ENCODE results near the gene CMC2. TPM values are rescaled to one million over a fixed set of nuclear protein-coding genes. Genes with fewer than 3 reads are reported as not detected.

CMC2 gene
- total RNA-seq, 2 experiments from 2014 or later = 89.1 to 99.8 TPM

DNA sequence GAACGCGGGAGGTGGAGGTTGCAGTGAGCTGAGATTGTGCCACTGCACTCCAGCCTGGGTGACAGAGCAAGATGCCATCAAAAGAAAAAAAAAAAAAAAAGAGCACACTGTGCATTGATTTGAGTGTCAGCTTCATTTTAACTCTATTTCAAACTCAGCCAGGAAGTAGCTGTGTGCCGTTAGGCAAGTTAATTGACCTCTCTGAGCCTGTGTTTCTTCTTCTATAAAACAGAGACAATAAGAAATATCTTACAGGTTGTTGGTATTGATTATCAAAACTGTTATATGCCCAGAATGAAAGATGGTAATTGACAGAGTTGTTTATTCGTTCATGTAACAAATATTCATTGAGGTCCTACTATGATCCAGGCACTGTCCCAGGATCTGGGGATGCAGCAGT, 83.3 kb downstream of the CMC2 start:
- H3K4me1 ChIP-seq (ENCODE audit: insufficient read depth, low read length, poor library complexity, severe bottlenecking) = no peaks in the 10 kb centered on the region

More for the DNA sequence above, 83.3 kb downstream of the CMC2 start:
- POLR2A ChIA-PET = no interaction called here
- no peak overlapping the region for H2AFZ ChIP-seq (ENCODE audit: low read length)
- intact Hi-C loops (cut with micrococcal nuclease; ENCODE audit: unreplicated experiment) = no loop called here
- H3K4me2 ChIP-seq (ENCODE audit: low read length) = no peak overlapping the region
- no peaks in the 10 kb centered on the region for H3K9me2 ChIP-seq (ENCODE audit: insufficient read depth, low read length)
- no peak overlapping the region for H3K27ac ChIP-seq (ENCODE audit: low read depth, low read length, poor library complexity, severe bottlenecking)
- no peak for TF ChIP-seq EZH2phosphoT487 (IDR thresholded peaks at IDR 0.05; ENCODE audit: borderline replicate concordance, low read depth, low read length)
- TF ChIP-seq, protein P1, sequence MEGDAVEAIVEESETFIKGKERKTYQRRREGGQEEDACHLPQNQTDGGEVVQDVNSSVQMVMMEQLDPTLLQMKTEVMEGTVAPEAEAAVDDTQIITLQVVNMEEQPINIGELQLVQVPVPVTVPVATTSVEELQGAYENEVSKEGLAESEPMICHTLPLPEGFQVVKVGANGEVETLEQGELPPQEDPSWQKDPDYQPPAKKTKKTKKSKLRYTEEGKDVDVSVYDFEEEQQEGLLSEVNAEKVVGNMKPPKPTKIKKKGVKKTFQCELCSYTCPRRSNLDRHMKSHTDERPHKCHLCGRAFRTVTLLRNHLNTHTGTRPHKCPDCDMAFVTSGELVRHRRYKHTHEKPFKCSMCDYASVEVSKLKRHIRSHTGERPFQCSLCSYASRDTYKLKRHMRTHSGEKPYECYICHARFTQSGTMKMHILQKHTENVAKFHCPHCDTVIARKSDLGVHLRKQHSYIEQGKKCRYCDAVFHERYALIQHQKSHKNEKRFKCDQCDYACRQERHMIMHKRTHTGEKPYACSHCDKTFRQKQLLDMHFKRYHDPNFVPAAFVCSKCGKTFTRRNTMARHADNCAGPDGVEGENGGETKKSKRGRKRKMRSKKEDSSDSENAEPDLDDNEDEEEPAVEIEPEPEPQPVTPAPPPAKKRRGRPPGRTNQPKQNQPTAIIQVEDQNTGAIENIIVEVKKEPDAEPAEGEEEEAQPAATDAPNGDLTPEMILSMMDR (conservative IDR thresholded peaks at IDR 0.05; ENCODE audit: low read length) = no peak
- no peaks in the 10 kb centered on the region for H3K36me3 ChIP-seq (ENCODE audit: insufficient read depth, low read length)
- no peak overlapping the region for H3K4me3 ChIP-seq (ENCODE audit: low read depth, low read length, poor library complexity, severe bottlenecking)
- no peaks in the 10 kb centered on the region for H3K79me2 ChIP-seq (ENCODE audit: insufficient read depth, low read depth, low read length)
- H3K9me3 ChIP-seq (ENCODE audit: low read length) = no peaks in the 10 kb centered on the region
- DNase-seq (ENCODE audit: low spot score) = no peak
- no peaks in the 10 kb centered on the region for H4K20me1 ChIP-seq (ENCODE audit: insufficient read depth, low read length)
- CTCF ChIA-PET (ENCODE audit: unreplicated experiment) = no interaction called here
- BruUV-seq (replicated peaks) = no TSS peak

Other genes starting within 250 kb of the CMC2 start
- 0.33 and 0.98 TPM in 2 replicates for gene CDYL2, start 202.3 kb downstream of the CMC2 start, total RNA-seq (2014; rRNA removed; shearing (Covaris generic))
- 2.5 and 2.8 TPM in 2 replicates for gene CDYL2, start 202.3 kb downstream of the CMC2 start, total RNA-seq (2022)
- gene CENPN, start 329 bp upstream of the CMC2 start, total RNA-seq (2014; rRNA removed; shearing (Covaris generic)) = 52.4 and 97.3 TPM in 2 replicates
- 51.8 and 58.8 TPM in 2 replicates for gene CENPN, start 329 bp upstream of the CMC2 start, total RNA-seq (2022)
- 13.6 and 15.0 TPM in 2 replicates for gene ATMIN, start 29.0 kb upstream of the CMC2 start, total RNA-seq (2014; rRNA removed; shearing (Covaris generic))
- gene ATMIN, start 29.0 kb upstream of the CMC2 start, total RNA-seq (2022) = 23.7 and 26.1 TPM in 2 replicates
- gene C16orf46, start 70.4 kb upstream of the CMC2 start, total RNA-seq (2014; rRNA removed; shearing (Covaris generic)) = 0.69 and 1.6 TPM in 2 replicates
- gene C16orf46, start 70.4 kb upstream of the CMC2 start, total RNA-seq (2022) = 0.81 and 1.2 TPM in 2 replicates
- 11.7 and 23.4 TPM in 2 replicates for gene GCSH, start 89.5 kb upstream of the CMC2 start, total RNA-seq (2014; rRNA removed; shearing (Covaris generic))
- 32.0 and 42.5 TPM in 2 replicates for gene GCSH, start 89.5 kb upstream of the CMC2 start, total RNA-seq (2022)
- not detected in 2 replicates for gene BCO1, start 231.8 kb upstream of the CMC2 start, total RNA-seq (2014; rRNA removed; shearing (Covaris generic))
- not detected in 2 replicates for gene BCO1, start 231.8 kb upstream of the CMC2 start, total RNA-seq (2022)

Data from OCI-LY7 (cell line).